HG03354 (cell line): ENCODE measurements around the gene KRT37.
"Not testable (repeated sequence)": the region's sequence is repeated elsewhere in the genome, so short reads cannot be mapped to it uniquely, and the experiment has no call there.

ENCODE experiments used
- ATAC-seq: cut with Tn5 transposase; IDR thresholded peaks from one replicate; pipeline ENCODE4 v1.9.1; 2021; ENCODE audit warnings: mild to moderate bottlenecking; ENCODE audit not compliant: unreplicated experiment, poor library complexity, severe bottlenecking

KRT37 gene

DNA sequence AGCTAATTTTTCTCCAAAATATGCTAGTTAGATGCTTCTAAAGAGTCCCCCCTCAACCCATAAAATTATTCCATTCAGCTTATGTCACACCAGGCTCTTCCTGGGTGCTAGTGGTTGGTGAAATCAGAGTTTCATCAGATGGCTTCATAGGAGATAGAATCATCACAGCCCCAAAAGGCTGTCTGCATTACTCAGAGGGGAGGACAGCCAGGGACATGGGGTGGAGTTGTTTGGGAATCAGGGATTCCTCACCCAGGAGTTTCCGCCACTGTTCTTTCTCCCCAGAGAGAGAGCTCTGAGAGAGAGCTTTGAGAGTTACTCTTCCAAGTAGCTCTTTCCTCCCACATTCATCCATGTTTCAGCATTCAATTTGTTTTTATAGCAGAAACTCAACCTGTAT, 42.0 kb downstream of the KRT37 start:
- ATAC-seq: no peak

DNA sequence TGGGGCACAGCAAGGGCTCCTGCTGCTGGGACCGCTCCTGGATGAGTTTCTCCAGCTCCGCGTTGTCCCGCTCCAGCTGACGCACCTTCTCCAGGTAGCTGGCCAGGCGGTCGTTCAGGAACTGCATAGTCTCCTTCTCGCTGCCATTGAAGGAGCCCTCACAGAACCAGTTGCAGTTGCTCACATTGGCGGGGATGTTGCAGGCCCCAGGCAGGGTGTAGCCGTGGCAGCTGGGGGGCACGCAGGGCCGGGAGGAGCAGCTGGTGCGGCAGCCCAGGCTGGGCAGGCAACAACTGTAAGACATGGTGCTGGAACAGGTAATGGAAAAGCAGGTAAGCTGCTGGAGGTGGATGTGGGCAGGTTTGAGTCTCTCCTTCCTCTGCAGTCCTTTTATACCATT, 42.4 kb downstream of the KRT37 start, which contains the start of gene KRT34:
KRT34 (minus strand) TSS at position 364 of the 400 bp plus-strand sequence; CDS start at position 304, 60 bp downstream.
- ATAC-seq: not testable (repeated sequence)

DNA sequence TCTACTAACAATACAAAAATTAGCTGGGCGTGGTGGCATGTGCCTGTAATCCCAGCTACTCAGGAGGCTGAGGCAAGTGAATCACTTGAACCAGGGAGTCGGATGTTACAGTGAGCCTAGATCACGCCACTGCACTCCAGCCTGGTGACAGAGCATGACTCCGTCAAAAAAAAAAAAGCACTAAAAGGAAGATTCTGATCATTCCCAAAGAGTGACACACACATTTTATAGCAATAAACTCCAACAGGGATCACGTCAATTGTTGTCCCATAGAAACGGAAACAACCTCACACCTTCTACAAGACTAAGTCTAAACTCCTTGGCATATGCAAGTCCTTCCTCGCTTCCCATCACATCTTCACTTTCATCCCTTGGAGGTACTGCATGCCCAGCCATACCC, 44.3 kb downstream of the KRT37 start:
- not testable (repeated sequence) for ATAC-seq

DNA sequence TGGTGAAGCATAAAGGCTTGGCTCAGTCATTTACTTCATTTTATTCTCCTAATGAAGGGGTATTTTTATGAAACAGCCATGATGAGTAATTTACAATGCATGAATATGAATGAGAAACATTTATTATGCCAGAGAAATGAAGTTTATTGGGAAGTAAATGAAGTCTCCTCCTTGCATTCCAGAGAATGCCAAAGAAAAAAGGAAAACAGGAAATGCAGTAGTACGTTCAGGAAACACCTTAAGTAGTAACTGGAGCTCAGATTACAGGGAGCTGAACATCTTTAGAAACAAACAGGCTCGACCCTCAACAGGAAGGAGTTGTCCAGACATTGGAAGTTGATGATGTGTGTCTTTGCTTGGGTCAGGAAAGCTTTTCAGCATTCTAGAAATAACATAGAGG, 46.8 kb downstream of the KRT37 start:
- ATAC-seq: no peak
